Activated CD4-positive, alpha-beta memory T cell treated with anti-CD3 and anti-CD28 coated beads, Interleukin-2, amount 10 ng/mL, durations not matched to agents 7 days and 5 days (primary cell): ENCODE results near the gene SIAH3. TPM values are rescaled to one million over a fixed set of nuclear protein-coding genes. Genes with fewer than 3 reads are reported as not detected.

Experiments used
- CTCF ChIA-PET: fragments of 350-600 bp; sonication (Branson Sonifier 250); formaldehyde crosslinking; loops from one replicate; lab custom pipeline; 2021; ENCODE audit warnings: antibody characterized with exemption, inconsistent platforms; lab: Charles Lee
- POLR2A ChIA-PET: fragments of 350-600 bp; sonication (Branson Sonifier 250); formaldehyde crosslinking; loops from one replicate; lab custom pipeline; 2021; ENCODE audit warnings: antibody characterized with exemption; lab: Charles Lee
- DNase-seq: peaks from one replicate; pipeline ENCODE4 v3.0.0-alpha.2; 2020
- H3K27ac Mint-ChIP-seq: one replicate; pipeline ENCODE4 v1.8.0; 2021; ENCODE audit warnings: mild to moderate bottlenecking, mixed read lengths
- H3K27me3 Mint-ChIP-seq: one replicate; pipeline ENCODE4 v1.8.0; 2021; ENCODE audit warnings: mixed read lengths
- H3K36me3 Mint-ChIP-seq: one replicate; pipeline ENCODE4 v1.8.0; 2021; ENCODE audit warnings: low read depth, mixed read lengths
- H3K4me1 Mint-ChIP-seq: one replicate; pipeline ENCODE4 v1.8.0; 2021; ENCODE audit warnings: mixed read lengths
- H3K4me3 Mint-ChIP-seq: one replicate; pipeline ENCODE4 v1.8.0; 2021; ENCODE audit warnings: mild to moderate bottlenecking, mixed read lengths
- H3K9me3 Mint-ChIP-seq: one replicate; pipeline ENCODE4 v1.8.0; 2021; ENCODE audit warnings: mixed read lengths
- total RNA-seq, 2 experiments: library from RNA; stranded (reverse); gene quantifications; one replicate each; pipeline ENCODE4 v1.2.3, GENCODE V29; 2021

Gene SIAH3
- total RNA-seq, 2 experiments from 2014 or later, result 0.03 TPM; not detected in 1

- H3K4me3 Mint-ChIP-seq, result no peak overlapping the region
- ChIA-PET CTCF (no interaction called here), POLR2A (no interaction called here)
These were observed 403 bp upstream of the SIAH3 start for GRCh38 chr13:45851956-45852355.

GRCh38 chr13:45850027-45850613 lies 1.4 kb downstream of the SIAH3 start:
- Mint-ChIP-seq H3K4me1 (peaks cover 39% of the 10 kb centered on the region), H3K27ac (no peak overlapping the region), H3K27me3 (peaks cover 52% of the 10 kb centered on the region), H3K36me3 (no peaks in the 10 kb centered on the region), H3K9me3 (no peaks in the 10 kb centered on the region), H3K4me3 (no peak overlapping the region)
- POLR2A ChIA-PET, result no interaction called here
- CTCF ChIA-PET, result no interaction called here
- DNase-seq, result no peak

More at GRCh38 chr13:45851956-45852355, 403 bp upstream of the SIAH3 start:
- Mint-ChIP-seq H3K4me1 (peaks cover 39% of the 10 kb centered on the region), H3K27me3 (peaks cover 57% of the 10 kb centered on the region), H3K27ac (no peak overlapping the region), H3K36me3 (no peaks in the 10 kb centered on the region), H3K9me3 (no peaks in the 10 kb centered on the region)
- no peak for DNase-seq

GRCh38 chr13:45849408-45849807 lies 2.1 kb downstream of the SIAH3 start:
- H3K27ac Mint-ChIP-seq, result no peak overlapping the region
- no peaks in the 10 kb centered on the region for H3K36me3 Mint-ChIP-seq
- POLR2A ChIA-PET, result no interaction called here
- H3K4me1 Mint-ChIP-seq, result peaks cover 39% of the 10 kb centered on the region
- CTCF ChIA-PET, result no interaction called here
- no peaks in the 10 kb centered on the region for H3K9me3 Mint-ChIP-seq
- no peak overlapping the region for H3K4me3 Mint-ChIP-seq
- no peak for DNase-seq
- peaks cover 47% of the 10 kb centered on the region for H3K27me3 Mint-ChIP-seq

- H3K9me3 Mint-ChIP-seq, result no peaks in the 10 kb centered on the region
- no peaks in the 10 kb centered on the region for H3K36me3 Mint-ChIP-seq
- ChIA-PET POLR2A (no interaction called here), CTCF (interaction anchor here (1.4 kb wide), 1 partner anchor 40 kb away, joined by 4 read pairs; no protein-coding TSS in a partner anchor)
- no peak overlapping the region for H3K4me3 Mint-ChIP-seq
- peak; percentile 38 for DNase-seq
- H3K27ac Mint-ChIP-seq, result peak overlapping the region; percentile 12
- peaks cover 32% of the 10 kb centered on the region for H3K27me3 Mint-ChIP-seq
- H3K4me1 Mint-ChIP-seq, result peaks cover 39% of the 10 kb centered on the region
These were observed 3.9 kb downstream of the SIAH3 start for GRCh38 chr13:45847554-45848224.

- CTCF ChIA-PET, result no interaction called here
- Mint-ChIP-seq H3K36me3 (no peaks in the 10 kb centered on the region), H3K27me3 (peaks cover 25% of the 10 kb centered on the region), H3K4me1 (peaks cover 39% of the 10 kb centered on the region), H3K27ac (no peak overlapping the region), H3K4me3 (no peak overlapping the region), H3K9me3 (no peaks in the 10 kb centered on the region)
- no peak for DNase-seq
- POLR2A ChIA-PET, result interaction anchor here (1.0 kb wide), 1 partner anchor 21 kb away, joined by 3 read pairs; no protein-coding TSS in a partner anchor
These were observed 4.9 kb downstream of the SIAH3 start for GRCh38 chr13:45846681-45847080.

GRCh38 chr13:45838171-45838745 lies 13.3 kb downstream of the SIAH3 start:
- Mint-ChIP-seq H3K4me1 (no peaks in the 10 kb centered on the region), H3K36me3 (no peaks in the 10 kb centered on the region), H3K27ac (no peak overlapping the region), H3K4me3 (no peak overlapping the region), H3K9me3 (no peaks in the 10 kb centered on the region), H3K27me3 (no peaks in the 10 kb centered on the region)
- no peak for DNase-seq
- ChIA-PET POLR2A (no interaction called here), CTCF (no interaction called here)

GRCh38 chr13:45837111-45837510 lies 14.4 kb downstream of the SIAH3 start:
- no peaks in the 10 kb centered on the region for H3K4me1 Mint-ChIP-seq
- ChIA-PET CTCF (interaction anchor here (1.0 kb wide), 1 partner anchor 31 kb away, joined by 3 read pairs; no protein-coding TSS in a partner anchor), POLR2A (no interaction called here)

GRCh38 chr13:45834411-45834994 lies 17.1 kb downstream of the SIAH3 start:
- no peaks in the 10 kb centered on the region for H3K36me3 Mint-ChIP-seq
- ChIA-PET POLR2A (no interaction called here), CTCF (no interaction called here)
- DNase-seq, result no peak
- H3K27me3 Mint-ChIP-seq, result no peaks in the 10 kb centered on the region
- H3K4me3 Mint-ChIP-seq, result no peak overlapping the region
- H3K27ac Mint-ChIP-seq, result no peak overlapping the region
- H3K4me1 Mint-ChIP-seq, result no peaks in the 10 kb centered on the region
- H3K9me3 Mint-ChIP-seq, result no peaks in the 10 kb centered on the region

More at GRCh38 chr13:45837111-45837510, 14.4 kb downstream of the SIAH3 start:
- Mint-ChIP-seq H3K4me3 (no peak overlapping the region), H3K36me3 (no peaks in the 10 kb centered on the region), H3K27ac (no peak overlapping the region), H3K27me3 (no peaks in the 10 kb centered on the region), H3K9me3 (no peaks in the 10 kb centered on the region)
- no peak for DNase-seq

GRCh38 chr13:45833663-45834375 lies 17.7 kb downstream of the SIAH3 start:
- no peak for DNase-seq
- H3K4me1 Mint-ChIP-seq, result no peaks in the 10 kb centered on the region
- ChIA-PET CTCF (no interaction called here), POLR2A (no interaction called here)
- no peaks in the 10 kb centered on the region for H3K27me3 Mint-ChIP-seq
- H3K9me3 Mint-ChIP-seq, result no peaks in the 10 kb centered on the region
- H3K36me3 Mint-ChIP-seq, result no peaks in the 10 kb centered on the region
- no peak overlapping the region for H3K4me3 Mint-ChIP-seq
- no peak overlapping the region for H3K27ac Mint-ChIP-seq

- CTCF ChIA-PET, result no interaction called here
These were observed 18.3 kb downstream of the SIAH3 start for GRCh38 chr13:45833242-45833641.

GRCh38 chr13:45831851-45832250 lies 19.7 kb downstream of the SIAH3 start:
- DNase-seq, result no peak
- Mint-ChIP-seq H3K4me1 (no peaks in the 10 kb centered on the region), H3K27ac (no peak overlapping the region), H3K27me3 (no peaks in the 10 kb centered on the region), H3K4me3 (no peak overlapping the region), H3K9me3 (no peaks in the 10 kb centered on the region), H3K36me3 (no peaks in the 10 kb centered on the region)
- CTCF ChIA-PET, result no interaction called here
- POLR2A ChIA-PET, result no interaction called here

More at GRCh38 chr13:45833242-45833641, 18.3 kb downstream of the SIAH3 start:
- Mint-ChIP-seq H3K27me3 (no peaks in the 10 kb centered on the region), H3K9me3 (no peaks in the 10 kb centered on the region), H3K4me3 (no peak overlapping the region), H3K36me3 (no peaks in the 10 kb centered on the region), H3K4me1 (no peaks in the 10 kb centered on the region), H3K27ac (no peak overlapping the region)
- no peak for DNase-seq
- POLR2A ChIA-PET, result no interaction called here

GRCh38 chr13:45830121-45830520 lies 21.4 kb downstream of the SIAH3 start:
- no peak for DNase-seq
- ChIA-PET POLR2A (no interaction called here), CTCF (no interaction called here)
- Mint-ChIP-seq H3K9me3 (no peaks in the 10 kb centered on the region), H3K36me3 (no peaks in the 10 kb centered on the region), H3K4me3 (no peak overlapping the region), H3K27ac (no peak overlapping the region), H3K27me3 (no peaks in the 10 kb centered on the region), H3K4me1 (no peaks in the 10 kb centered on the region)
